ENCODE results near the gene CHPF2. TPM values are rescaled to one million over a fixed set of nuclear protein-coding genes. Genes with fewer than 3 reads are reported as not detected.

CHPF2 gene
- total RNA-seq, 1 donor from 2014 or later, result 89.5 TPM

DNA sequence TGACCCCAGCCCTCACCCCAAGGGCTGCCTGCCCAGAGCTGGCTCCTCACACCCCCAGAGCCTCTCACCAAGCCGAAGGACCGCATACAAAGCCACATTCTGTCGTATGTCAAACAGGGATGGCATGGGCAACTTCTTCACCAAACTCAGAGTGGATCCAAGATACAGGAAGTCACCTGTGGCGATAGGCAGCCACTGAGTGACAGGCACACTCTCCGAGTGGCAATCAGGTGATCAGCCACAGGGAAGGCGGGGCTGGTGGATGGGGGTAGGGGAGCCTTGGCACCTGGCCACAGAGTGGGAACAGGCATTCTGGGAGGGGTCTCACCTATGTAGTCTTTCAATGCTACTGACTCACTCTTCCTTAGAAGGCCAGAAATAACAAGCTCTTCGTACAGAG lies 38.1 kb upstream of the CHPF2 start:
- H3K9me3 Mint-ChIP-seq (ENCODE audit: unreplicated experiment), result no peaks in the 10 kb centered on the region
- H3K27ac Mint-ChIP-seq (ENCODE audit: unreplicated experiment), result no peak overlapping the region
- no peaks in the 10 kb centered on the region for H3K4me1 Mint-ChIP-seq (ENCODE audit: unreplicated experiment)
- peaks cover 30% of the 10 kb centered on the region for H3K27me3 Mint-ChIP-seq (ENCODE audit: unreplicated experiment)
- no peak for TF ChIP-seq CTCF (IDR thresholded peaks at IDR 0.05)
- no peak for DNase-seq (ENCODE audit: extremely low spot score, unreplicated experiment)
- H3K36me3 Mint-ChIP-seq (ENCODE audit: unreplicated experiment), result no peaks in the 10 kb centered on the region
- H3K4me3 Mint-ChIP-seq (ENCODE audit: unreplicated experiment), result no peak overlapping the region

DNA sequence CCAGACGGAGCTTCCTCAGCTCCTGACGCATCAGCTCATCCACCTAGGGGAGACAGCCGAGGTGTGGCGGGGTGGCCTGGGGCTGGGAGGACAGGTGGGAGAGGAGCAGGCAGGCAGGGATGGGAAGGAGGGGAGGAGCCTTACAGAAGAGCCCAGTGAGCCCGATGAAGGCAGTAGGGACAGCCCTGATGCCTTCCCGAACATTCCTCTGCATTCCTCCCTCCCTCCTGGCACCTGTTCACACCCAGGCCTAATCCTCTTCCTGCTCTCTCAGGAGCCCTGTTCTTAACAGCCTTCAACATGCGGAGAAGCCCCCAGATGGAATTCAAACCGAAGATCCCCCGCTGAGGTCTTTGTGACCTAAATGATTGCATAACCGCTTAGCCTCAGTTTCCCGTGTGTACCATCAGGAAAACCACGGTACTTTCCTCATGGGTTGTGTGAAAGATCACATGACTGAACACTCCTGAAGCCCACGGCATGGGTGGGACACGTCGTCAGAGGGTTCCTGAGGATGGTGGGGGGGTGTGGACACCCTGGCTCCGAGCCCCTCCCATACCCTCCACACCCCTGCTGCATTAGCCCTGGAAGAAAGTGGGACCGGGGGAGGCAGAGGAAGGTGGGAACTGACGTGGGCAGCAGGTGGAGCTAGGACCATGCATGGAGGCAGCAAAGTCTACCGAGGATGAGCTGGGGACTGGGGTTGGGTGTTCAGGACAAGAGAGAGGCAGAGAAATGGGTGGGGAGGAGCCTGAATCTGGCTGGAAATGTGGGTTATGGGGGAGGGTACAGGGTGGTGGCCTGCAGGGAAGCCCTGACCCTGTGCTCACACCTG lies 36.5 kb upstream of the CHPF2 start:
- no peak for TF ChIP-seq CTCF (IDR thresholded peaks at IDR 0.05)
- no peak for DNase-seq (ENCODE audit: extremely low spot score, unreplicated experiment)
- no peak overlapping the region for H3K27ac Mint-ChIP-seq (ENCODE audit: unreplicated experiment)
- peaks cover 19% of the 10 kb centered on the region for H3K27me3 Mint-ChIP-seq (ENCODE audit: unreplicated experiment)
- H3K36me3 Mint-ChIP-seq (ENCODE audit: unreplicated experiment), result no peaks in the 10 kb centered on the region
- H3K4me3 Mint-ChIP-seq (ENCODE audit: unreplicated experiment), result no peak overlapping the region
- H3K4me1 Mint-ChIP-seq (ENCODE audit: unreplicated experiment), result no peaks in the 10 kb centered on the region
- no peaks in the 10 kb centered on the region for H3K9me3 Mint-ChIP-seq (ENCODE audit: unreplicated experiment)

DNA sequence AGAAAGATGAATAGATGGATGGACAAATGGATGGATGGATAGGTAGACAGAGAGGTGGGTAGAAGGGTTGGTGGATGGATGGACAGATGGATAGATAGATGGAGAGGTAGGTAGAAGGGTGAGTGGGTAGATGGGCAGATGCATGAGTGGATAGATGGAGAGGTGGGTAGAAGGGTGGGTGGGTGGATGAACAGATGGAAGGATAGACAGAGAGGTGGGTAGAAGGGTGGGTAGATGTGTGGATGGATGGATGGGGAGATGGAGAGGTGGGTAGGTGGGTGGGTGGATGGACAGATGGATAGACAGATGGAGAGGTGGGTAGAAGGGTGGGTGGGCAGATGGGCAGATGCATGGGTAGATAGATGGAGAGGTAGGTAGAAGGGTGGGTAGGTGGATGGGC lies 34.4 kb upstream of the CHPF2 start:
- DNase-seq (ENCODE audit: extremely low spot score, unreplicated experiment), result no peak
- no peak for TF ChIP-seq CTCF (IDR thresholded peaks at IDR 0.05)
- Mint-ChIP-seq H3K4me1 (ENCODE audit: unreplicated experiment) (no peaks in the 10 kb centered on the region), H3K27me3 (ENCODE audit: unreplicated experiment) (peaks cover 36% of the 10 kb centered on the region), H3K27ac (ENCODE audit: unreplicated experiment) (no peak overlapping the region), H3K36me3 (ENCODE audit: unreplicated experiment) (no peaks in the 10 kb centered on the region), H3K9me3 (ENCODE audit: unreplicated experiment) (no peaks in the 10 kb centered on the region), H3K4me3 (ENCODE audit: unreplicated experiment) (no peak overlapping the region)

DNA sequence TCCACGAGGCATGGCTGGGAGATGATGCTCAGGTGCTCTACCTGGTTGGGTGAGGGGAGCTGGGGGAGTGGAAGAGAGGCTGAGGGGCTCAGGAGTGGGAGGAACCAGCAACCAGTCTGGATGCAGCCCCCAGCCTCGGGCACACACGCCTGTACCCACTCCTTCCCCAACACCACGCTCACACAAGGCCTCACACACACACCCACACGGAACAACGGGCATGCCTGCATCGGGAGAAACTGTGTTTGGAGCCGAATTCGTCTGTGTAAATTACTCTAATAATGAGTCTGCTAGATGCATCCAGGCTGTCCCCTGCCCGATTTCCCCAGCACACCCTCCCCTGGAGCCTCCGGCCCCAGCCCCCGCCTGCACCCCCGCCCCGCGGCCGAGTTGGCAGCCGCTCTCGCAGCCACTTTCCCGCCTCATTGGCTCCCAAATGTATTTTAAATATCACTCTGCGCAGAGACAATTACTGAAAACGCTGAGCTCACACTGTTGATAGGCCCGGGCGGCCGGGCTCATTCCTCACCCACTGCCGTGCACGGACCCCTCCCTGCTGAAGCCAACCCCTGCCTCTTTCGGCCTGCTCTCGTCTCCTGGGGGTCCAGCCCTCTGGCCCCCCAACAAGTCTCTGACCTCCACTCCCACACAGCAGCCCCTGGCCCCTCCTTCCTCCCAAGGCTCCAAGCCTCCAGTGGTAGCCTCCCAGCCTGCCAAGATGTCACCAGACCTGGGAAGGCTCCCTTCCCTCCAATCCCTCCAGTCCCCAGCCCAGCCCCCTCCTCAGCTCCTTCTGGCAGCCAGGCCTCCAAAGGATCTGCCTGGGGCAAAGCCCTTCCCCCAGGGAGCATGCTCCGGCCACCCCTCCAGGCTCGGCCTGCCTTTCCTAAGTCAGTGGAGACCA lies 33.1 kb upstream of the CHPF2 start:
- Mint-ChIP-seq H3K9me3 (ENCODE audit: unreplicated experiment) (no peaks in the 10 kb centered on the region), H3K27me3 (ENCODE audit: unreplicated experiment) (peaks cover 40% of the 10 kb centered on the region), H3K4me1 (ENCODE audit: unreplicated experiment) (no peaks in the 10 kb centered on the region), H3K27ac (ENCODE audit: unreplicated experiment) (no peak overlapping the region), H3K36me3 (ENCODE audit: unreplicated experiment) (no peaks in the 10 kb centered on the region), H3K4me3 (ENCODE audit: unreplicated experiment) (no peak overlapping the region)
- no peak for DNase-seq (ENCODE audit: extremely low spot score, unreplicated experiment)
- TF ChIP-seq CTCF (IDR thresholded peaks at IDR 0.05), result no peak

DNA sequence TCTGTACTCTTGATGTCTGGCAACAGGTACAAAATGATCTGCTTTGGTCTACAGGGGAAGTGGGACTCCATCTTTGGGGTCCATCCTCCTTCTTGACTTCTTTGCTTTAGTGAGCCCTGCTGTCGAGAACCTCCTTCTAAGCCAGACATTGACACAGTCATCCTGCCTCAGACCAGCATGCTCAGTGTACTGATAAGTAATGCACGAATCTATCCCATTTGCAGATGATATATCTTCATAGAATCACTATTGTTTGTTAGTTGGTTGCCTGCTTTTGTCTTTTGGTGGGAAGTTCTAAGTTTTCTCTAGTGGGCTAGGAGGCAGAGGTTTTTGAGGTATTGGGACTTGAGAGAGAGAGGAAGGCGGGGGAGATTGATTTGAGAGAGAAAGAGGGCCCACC lies 30.9 kb upstream of the CHPF2 start:
- Mint-ChIP-seq H3K4me3 (ENCODE audit: unreplicated experiment) (no peak overlapping the region), H3K36me3 (ENCODE audit: unreplicated experiment) (no peaks in the 10 kb centered on the region), H3K9me3 (ENCODE audit: unreplicated experiment) (no peaks in the 10 kb centered on the region), H3K27ac (ENCODE audit: unreplicated experiment) (no peak overlapping the region), H3K4me1 (ENCODE audit: unreplicated experiment) (no peaks in the 10 kb centered on the region), H3K27me3 (ENCODE audit: unreplicated experiment) (peaks cover 34% of the 10 kb centered on the region)
- no peak for DNase-seq (ENCODE audit: extremely low spot score, unreplicated experiment)
- no peak for TF ChIP-seq CTCF (IDR thresholded peaks at IDR 0.05)
